Activated CD8-positive, alpha-beta T cell treated with anti-CD3 and anti-CD28 coated beads for 36 hours (primary cell): ENCODE data around the gene FGF5. TPM values are rescaled to one million over a fixed set of nuclear protein-coding genes. Genes with fewer than 3 reads are reported as not detected.

Experiments
- ATAC-seq: fragments of 200-7000 bp; cut with Tn5 transposase; one replicate; pipeline ENCODE4 v1.10.0; 2021; ENCODE audit warnings: mild to moderate bottlenecking, moderate library complexity
- CTCF ChIA-PET: fragments of 350-600 bp; sonication (Branson Sonifier 250); formaldehyde crosslinking; loops from one replicate; lab custom pipeline; 2021; ENCODE audit warnings: antibody characterized with exemption; lab: Charles Lee
- POLR2A ChIA-PET: fragments of 350-600 bp; sonication (Branson Sonifier 250); formaldehyde crosslinking; loops from one replicate; lab custom pipeline; 2021; ENCODE audit warnings: antibody characterized with exemption; lab: Charles Lee
- DNase-seq: peaks from one replicate; pipeline ENCODE4 v3.0.0-alpha.2; 2020
- H3K27ac Mint-ChIP-seq: one replicate; pipeline ENCODE4 v1.8.0; 2021; ENCODE audit warnings: mild to moderate bottlenecking, mixed read lengths
- H3K27me3 Mint-ChIP-seq: one replicate; pipeline ENCODE4 v1.8.0; 2021; ENCODE audit warnings: mixed read lengths
- H3K36me3 Mint-ChIP-seq: one replicate; pipeline ENCODE4 v1.8.0; 2021; ENCODE audit warnings: low read depth, mixed read lengths
- H3K4me1 Mint-ChIP-seq: one replicate; pipeline ENCODE4 v1.8.0; 2021; ENCODE audit warnings: low read depth, mixed read lengths
- H3K4me3 Mint-ChIP-seq: one replicate; pipeline ENCODE4 v1.8.0; 2021; ENCODE audit warnings: mild to moderate bottlenecking, moderate library complexity, mixed read lengths
- H3K9me3 Mint-ChIP-seq: one replicate; pipeline ENCODE4 v1.8.0; 2021; ENCODE audit warnings: mixed read lengths
- CTCF ChIP-seq: fragments of 200-600 bp; IDR thresholded peaks from one replicate; pipeline ENCODE4 v1.8.0; 2022; ENCODE audit warnings: antibody characterized with exemption, mild to moderate bottlenecking
- intact Hi-C: fragments of 100-400 bp; cut with micrococcal nuclease; formaldehyde crosslinking; loops from one replicate; pipeline ENCODE4 v1.10.0; 2022
- total RNA-seq, 2 experiments: library from RNA; stranded (reverse); gene quantifications; one replicate each; pipeline ENCODE4 v1.2.3, GENCODE V29; 2021

The FGF5 gene
- total RNA-seq, 2 experiments from 2014 or later = not detected

- POLR2A ChIA-PET = no interaction called here
- Mint-ChIP-seq H3K36me3 (no peaks in the 10 kb centered on the region), H3K27ac (no peak overlapping the region), H3K4me1 (no peaks in the 10 kb centered on the region), H3K4me3 (no peak overlapping the region), H3K27me3 (peaks cover 4% of the 10 kb centered on the region), H3K9me3 (no peaks in the 10 kb centered on the region)
- CTCF ChIA-PET = no interaction called here
- intact Hi-C loops = no loop called here
- DNase-seq (no peak), ATAC-seq (no peak)
- TF ChIP-seq CTCF = no peak
These were observed 29.4 kb downstream of the FGF5 start for GRCh38 chr4:80295826-80296225.

GRCh38 chr4:80301884-80302283 is 35.4 kb downstream of the FGF5 start:
- Mint-ChIP-seq H3K36me3 (no peaks in the 10 kb centered on the region), H3K4me3 (no peak overlapping the region), H3K9me3 (no peaks in the 10 kb centered on the region), H3K4me1 (no peaks in the 10 kb centered on the region), H3K27me3 (peaks cover 11% of the 10 kb centered on the region), H3K27ac (no peak overlapping the region)
- no peak for DNase-seq
- intact Hi-C loops = no loop called here
- no peak for ATAC-seq
- no peak for TF ChIP-seq CTCF
- ChIA-PET CTCF (no interaction called here), POLR2A (interaction anchor here (0.6 kb wide), 1 partner anchor 648 kb away, joined by 3 read pairs; no protein-coding TSS in a partner anchor)

- DNase-seq (no peak), ATAC-seq (no peak)
- no peak for TF ChIP-seq CTCF
- Mint-ChIP-seq H3K4me1 (no peaks in the 10 kb centered on the region), H3K4me3 (no peak overlapping the region), H3K27me3 (peaks cover 14% of the 10 kb centered on the region), H3K27ac (no peak overlapping the region), H3K9me3 (no peaks in the 10 kb centered on the region), H3K36me3 (no peaks in the 10 kb centered on the region)
- intact Hi-C loops = no loop called here
- ChIA-PET POLR2A (interaction anchor here (0.6 kb wide), 1 partner anchor 648 kb away, joined by 3 read pairs; no protein-coding TSS in a partner anchor), CTCF (no interaction called here)
These were observed 36.3 kb downstream of the FGF5 start for GRCh38 chr4:80302616-80303223.

GRCh38 chr4:80305466-80305865 is 39.0 kb downstream of the FGF5 start:
- intact Hi-C loops = no loop called here
- no peaks in the 10 kb centered on the region for H3K9me3 Mint-ChIP-seq
- CTCF ChIA-PET = interaction anchor here (1.0 kb wide), 1 partner anchor 13 kb away, joined by 3 read pairs; no protein-coding TSS in a partner anchor
- H3K36me3 Mint-ChIP-seq = no peaks in the 10 kb centered on the region
- POLR2A ChIA-PET = no interaction called here
- H3K27ac Mint-ChIP-seq = no peak overlapping the region
- H3K4me3 Mint-ChIP-seq = no peak overlapping the region
- DNase-seq = no peak
- H3K4me1 Mint-ChIP-seq = no peaks in the 10 kb centered on the region
- TF ChIP-seq CTCF = no peak
- peaks cover 19% of the 10 kb centered on the region for H3K27me3 Mint-ChIP-seq
- no peak for ATAC-seq

GRCh38 chr4:80306260-80306659 is 39.8 kb downstream of the FGF5 start:
- Mint-ChIP-seq H3K4me3 (no peak overlapping the region), H3K36me3 (no peaks in the 10 kb centered on the region), H3K27me3 (peaks cover 16% of the 10 kb centered on the region), H3K27ac (no peak overlapping the region), H3K9me3 (no peaks in the 10 kb centered on the region), H3K4me1 (no peaks in the 10 kb centered on the region)
- ChIA-PET POLR2A (no interaction called here), CTCF (interaction anchor here (1.0 kb wide), 1 partner anchor 14 kb away, joined by 3 read pairs; no protein-coding TSS in a partner anchor)
- no peak for TF ChIP-seq CTCF
- intact Hi-C loops = no loop called here
- ATAC-seq (no peak), DNase-seq (no peak)
